Measurements from ENCODE around the gene CDC73. TPM values are rescaled to one million over a fixed set of nuclear protein-coding genes. Genes with fewer than 3 reads are reported as not detected.
"Not testable (repeated sequence)": the region's sequence is repeated elsewhere in the genome, so short reads cannot be mapped to it uniquely, and the experiment has no call there.

The CDC73 gene
- total RNA-seq, 1 donor from 2014 or later = 47.0 TPM

DNA sequence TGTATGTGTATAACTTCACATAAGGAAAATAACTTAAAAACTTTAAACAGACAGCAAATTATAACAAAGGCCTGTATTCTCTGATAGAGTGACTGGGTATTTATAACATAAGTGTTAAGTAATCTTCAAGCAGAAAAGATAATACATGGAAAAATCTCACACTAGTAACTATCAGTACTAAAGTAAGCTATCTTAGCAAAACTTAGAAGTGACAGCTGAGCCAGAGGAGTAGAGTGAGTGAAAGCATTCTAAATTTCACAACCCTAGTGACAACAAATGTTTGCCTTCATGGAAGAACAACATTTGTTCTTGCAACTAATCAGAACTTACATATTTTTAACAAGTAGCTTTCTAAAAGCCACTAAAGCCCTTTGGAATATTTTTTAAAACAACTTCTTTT is 139.1 kb downstream of the CDC73 start:
- no peak overlapping the region for H3K4me3 Mint-ChIP-seq (ENCODE audit: low read depth)
- no peak for DNase-seq (ENCODE audit: low spot score)
- no peaks in the 10 kb centered on the region for H3K9me3 Mint-ChIP-seq
- peaks cover 10% of the 10 kb centered on the region for H3K4me1 Mint-ChIP-seq (ENCODE audit: low read depth)
- peaks cover 18% of the 10 kb centered on the region for H3K36me3 Mint-ChIP-seq (ENCODE audit: low read depth)
- intact Hi-C loops (cut with micrococcal nuclease) = no loop called here
- no peak overlapping the region for H3K27ac Mint-ChIP-seq
- no peaks in the 10 kb centered on the region for H3K27me3 Mint-ChIP-seq (ENCODE audit: low read depth)

DNA sequence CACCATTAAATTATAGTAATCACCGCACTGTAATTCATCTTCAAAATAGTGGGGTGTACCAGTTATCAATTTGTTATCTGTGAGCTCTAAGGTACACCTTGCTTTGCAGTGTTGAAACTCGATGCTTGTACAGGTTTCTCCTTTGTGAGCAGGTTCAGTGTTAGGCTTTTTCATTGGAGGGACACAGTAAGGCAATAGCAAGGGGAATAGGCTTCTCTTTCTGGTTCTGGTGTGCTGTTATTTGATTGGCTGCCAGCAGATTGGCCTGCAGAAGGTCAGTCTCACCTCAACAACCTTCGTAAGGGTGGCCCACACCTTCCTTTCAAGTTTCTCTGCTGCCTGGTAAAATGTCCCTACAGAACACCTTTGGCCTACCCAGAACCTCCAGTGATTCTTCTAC is 140.8 kb downstream of the CDC73 start:
- intact Hi-C loops (cut with micrococcal nuclease) = no loop called here
- Mint-ChIP-seq H3K4me3 (ENCODE audit: low read depth) (no peak overlapping the region), H3K27me3 (ENCODE audit: low read depth) (no peaks in the 10 kb centered on the region), H3K27ac (no peak overlapping the region), H3K4me1 (ENCODE audit: low read depth) (peaks cover 5% of the 10 kb centered on the region), H3K36me3 (ENCODE audit: low read depth) (peaks cover 16% of the 10 kb centered on the region), H3K9me3 (no peaks in the 10 kb centered on the region)
- DNase-seq (ENCODE audit: low spot score) = no peak

- H3K36me3 Mint-ChIP-seq (ENCODE audit: low read depth) = peaks cover 16% of the 10 kb centered on the region
- no peak overlapping the region for H3K4me3 Mint-ChIP-seq (ENCODE audit: low read depth)
- peaks cover 3% of the 10 kb centered on the region for H3K4me1 Mint-ChIP-seq (ENCODE audit: low read depth)
- H3K27ac Mint-ChIP-seq = no peak overlapping the region
- no peak for DNase-seq (ENCODE audit: low spot score)
- intact Hi-C loops (cut with micrococcal nuclease) = no loop called here
- H3K9me3 Mint-ChIP-seq = no peaks in the 10 kb centered on the region
- H3K27me3 Mint-ChIP-seq (ENCODE audit: low read depth) = no peaks in the 10 kb centered on the region
Observed at GRCh38 chr1:193264313-193265065, 142.7 kb downstream of the CDC73 start.

DNA sequence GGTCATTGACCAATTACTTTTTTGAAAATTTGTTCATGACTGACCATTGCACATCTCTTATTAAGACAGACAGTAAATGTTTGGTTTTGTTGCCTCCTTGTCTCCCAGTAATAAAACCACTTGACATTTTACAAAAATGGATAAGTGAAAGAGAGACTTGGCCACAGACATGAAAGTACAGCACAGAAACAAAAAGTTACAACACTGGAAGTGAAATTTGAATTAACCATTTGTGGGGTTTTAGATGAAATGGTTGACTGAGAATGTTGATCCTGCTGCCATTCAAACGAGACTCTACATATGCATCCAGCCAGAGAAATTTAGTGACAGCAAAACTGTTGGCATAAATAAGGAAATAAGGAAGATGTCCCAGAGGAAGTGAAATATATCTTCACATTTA is 143.9 kb downstream of the CDC73 start:
- DNase-seq (ENCODE audit: low spot score) = no peak
- intact Hi-C loops (cut with micrococcal nuclease) = no loop called here

DNA sequence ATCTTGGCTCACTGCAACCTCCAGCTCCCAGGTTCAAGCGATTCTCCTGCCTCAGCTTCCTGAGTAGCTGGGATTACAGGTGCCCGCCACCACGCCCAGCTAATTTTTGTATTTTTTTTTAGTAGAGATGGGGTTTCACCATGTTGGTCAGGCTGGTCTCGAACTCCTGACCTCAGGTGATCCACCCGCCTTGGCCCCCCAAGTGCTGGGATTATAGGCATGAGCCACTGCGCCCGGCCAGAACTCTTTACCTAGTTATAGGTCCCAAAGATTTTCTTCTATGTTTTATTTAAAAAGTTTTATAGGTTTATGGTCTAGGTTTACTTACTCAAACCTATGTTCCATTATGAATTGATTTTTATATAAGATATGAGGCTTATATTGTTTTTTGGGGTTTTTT is 145.0 kb downstream of the CDC73 start:
- H3K9me3 Mint-ChIP-seq; intact Hi-C loops (cut with micrococcal nuclease); H3K27me3 Mint-ChIP-seq (ENCODE audit: low read depth); H3K4me3 Mint-ChIP-seq (ENCODE audit: low read depth); H3K27ac Mint-ChIP-seq; H3K4me1 Mint-ChIP-seq (ENCODE audit: low read depth); DNase-seq (ENCODE audit: low spot score): not testable (repeated sequence)
- H3K36me3 Mint-ChIP-seq (ENCODE audit: low read depth) = peaks cover 16% of the 10 kb centered on the region

More for the DNA sequence above, 143.9 kb downstream of the CDC73 start:
- no peak overlapping the region for H3K4me3 Mint-ChIP-seq (ENCODE audit: low read depth)
- H3K9me3 Mint-ChIP-seq = no peaks in the 10 kb centered on the region
- H3K4me1 Mint-ChIP-seq (ENCODE audit: low read depth) = peaks cover 3% of the 10 kb centered on the region
- H3K27me3 Mint-ChIP-seq (ENCODE audit: low read depth) = no peaks in the 10 kb centered on the region
- H3K36me3 Mint-ChIP-seq (ENCODE audit: low read depth) = peaks cover 16% of the 10 kb centered on the region
- H3K27ac Mint-ChIP-seq = no peak overlapping the region

DNA sequence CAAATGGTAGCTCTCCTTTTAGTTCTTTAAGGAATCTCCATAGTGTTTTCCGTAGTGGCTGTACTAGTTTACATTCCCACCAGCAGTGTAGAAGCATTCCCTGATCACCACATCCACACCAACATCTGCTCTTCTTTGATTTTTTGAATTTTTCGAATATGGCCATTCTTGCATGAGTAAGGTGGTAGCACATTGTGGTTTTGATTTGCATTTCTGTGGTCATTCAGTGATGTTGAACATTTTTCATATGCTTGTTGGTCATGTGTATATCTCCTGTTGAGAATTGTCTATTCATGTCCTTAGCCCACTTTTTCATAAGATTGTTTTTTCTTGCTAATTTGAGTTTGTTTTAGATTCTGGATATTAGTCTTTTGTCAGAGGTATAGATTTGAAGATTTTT is 149.2 kb downstream of the CDC73 start:
- H3K9me3 Mint-ChIP-seq = peaks cover 15% of the 10 kb centered on the region
- no peak overlapping the region for H3K4me3 Mint-ChIP-seq (ENCODE audit: low read depth)
- intact Hi-C loops (cut with micrococcal nuclease) = no loop called here
- H3K27me3 Mint-ChIP-seq (ENCODE audit: low read depth) = no peaks in the 10 kb centered on the region
- peaks cover 22% of the 10 kb centered on the region for H3K36me3 Mint-ChIP-seq (ENCODE audit: low read depth)
- no peak for DNase-seq (ENCODE audit: low spot score)
- no peak overlapping the region for H3K27ac Mint-ChIP-seq
- peaks cover 9% of the 10 kb centered on the region for H3K4me1 Mint-ChIP-seq (ENCODE audit: low read depth)

- Mint-ChIP-seq H3K27ac (no peak overlapping the region), H3K4me3 (ENCODE audit: low read depth) (no peak overlapping the region), H3K27me3 (ENCODE audit: low read depth) (no peaks in the 10 kb centered on the region), H3K4me1 (ENCODE audit: low read depth) (peaks cover 9% of the 10 kb centered on the region), H3K9me3 (peaks cover 15% of the 10 kb centered on the region), H3K36me3 (ENCODE audit: low read depth) (peaks cover 20% of the 10 kb centered on the region)
- DNase-seq (ENCODE audit: low spot score) = no peak
- intact Hi-C loops (cut with micrococcal nuclease) = no loop called here
Observed at GRCh38 chr1:193275773-193276172, 153.9 kb downstream of the CDC73 start.

- Mint-ChIP-seq H3K27me3 (ENCODE audit: low read depth) (no peaks in the 10 kb centered on the region), H3K9me3 (no peaks in the 10 kb centered on the region), H3K36me3 (ENCODE audit: low read depth) (peaks cover 8% of the 10 kb centered on the region), H3K27ac (no peak overlapping the region), H3K4me1 (ENCODE audit: low read depth) (no peaks in the 10 kb centered on the region), H3K4me3 (ENCODE audit: low read depth) (no peak overlapping the region)
- DNase-seq (ENCODE audit: low spot score) = no peak
- intact Hi-C loops (cut with micrococcal nuclease) = no loop called here
Observed at GRCh38 chr1:193278968-193279367, 157.1 kb downstream of the CDC73 start.

- H3K27me3 Mint-ChIP-seq (ENCODE audit: low read depth) = no peaks in the 10 kb centered on the region
- H3K27ac Mint-ChIP-seq = no peak overlapping the region
- intact Hi-C loops (cut with micrococcal nuclease) = no loop called here
- peaks cover 1% of the 10 kb centered on the region for H3K4me1 Mint-ChIP-seq (ENCODE audit: low read depth)
- no peaks in the 10 kb centered on the region for H3K36me3 Mint-ChIP-seq (ENCODE audit: low read depth)
- H3K9me3 Mint-ChIP-seq = peaks cover 4% of the 10 kb centered on the region
- DNase-seq (ENCODE audit: low spot score) = no peak
- H3K4me3 Mint-ChIP-seq (ENCODE audit: low read depth) = no peak overlapping the region
Observed at GRCh38 chr1:193281894-193282293, 160.1 kb downstream of the CDC73 start.

DNA sequence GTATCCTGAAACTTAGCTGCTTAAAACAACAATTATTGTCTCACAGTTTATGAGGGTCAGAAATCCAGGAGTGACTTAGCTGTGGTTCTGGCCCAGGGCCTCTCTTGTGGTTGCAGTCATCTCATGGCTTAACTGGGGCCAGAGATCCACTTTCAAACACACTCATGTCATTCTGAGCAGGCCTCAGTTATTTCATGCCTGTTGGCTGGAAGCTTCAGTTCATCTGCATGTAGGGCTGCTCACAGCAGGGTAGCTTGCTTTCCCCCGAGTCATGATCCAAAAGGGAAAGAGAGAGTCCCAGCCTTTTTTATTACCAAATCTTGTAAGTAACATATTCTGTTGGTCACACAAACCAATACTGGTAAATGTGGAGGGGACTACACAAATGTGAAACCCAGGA is 161.2 kb downstream of the CDC73 start:
- H3K27ac Mint-ChIP-seq = no peak overlapping the region
- intact Hi-C loops (cut with micrococcal nuclease) = no loop called here
- H3K9me3 Mint-ChIP-seq = peaks cover 4% of the 10 kb centered on the region
- H3K4me3 Mint-ChIP-seq (ENCODE audit: low read depth) = no peak overlapping the region
- no peaks in the 10 kb centered on the region for H3K27me3 Mint-ChIP-seq (ENCODE audit: low read depth)
- DNase-seq (ENCODE audit: low spot score) = no peak
- no peaks in the 10 kb centered on the region for H3K36me3 Mint-ChIP-seq (ENCODE audit: low read depth)
- H3K4me1 Mint-ChIP-seq (ENCODE audit: low read depth) = peaks cover 1% of the 10 kb centered on the region

- no peak for DNase-seq (ENCODE audit: low spot score)
- Mint-ChIP-seq H3K27me3 (ENCODE audit: low read depth) (no peaks in the 10 kb centered on the region), H3K36me3 (ENCODE audit: low read depth) (no peaks in the 10 kb centered on the region), H3K4me1 (ENCODE audit: low read depth) (peaks cover 1% of the 10 kb centered on the region), H3K27ac (no peak overlapping the region), H3K9me3 (peaks cover 4% of the 10 kb centered on the region), H3K4me3 (ENCODE audit: low read depth) (no peak overlapping the region)
- intact Hi-C loops (cut with micrococcal nuclease) = no loop called here
Observed at GRCh38 chr1:193284219-193284618, 162.4 kb downstream of the CDC73 start.

- intact Hi-C loops (cut with micrococcal nuclease) = no loop called here
- peaks cover 1% of the 10 kb centered on the region for H3K4me1 Mint-ChIP-seq (ENCODE audit: low read depth)
- H3K4me3 Mint-ChIP-seq (ENCODE audit: low read depth) = no peak overlapping the region
- H3K36me3 Mint-ChIP-seq (ENCODE audit: low read depth) = no peaks in the 10 kb centered on the region
- DNase-seq (ENCODE audit: low spot score) = no peak
- H3K27ac Mint-ChIP-seq = no peak overlapping the region
- peaks cover 2% of the 10 kb centered on the region for H3K27me3 Mint-ChIP-seq (ENCODE audit: low read depth)
- peaks cover 4% of the 10 kb centered on the region for H3K9me3 Mint-ChIP-seq
Observed at GRCh38 chr1:193285641-193286040, 163.8 kb downstream of the CDC73 start.

GRCh38 chr1:193288548-193289080 is 166.8 kb downstream of the CDC73 start:
- H3K4me1 Mint-ChIP-seq (ENCODE audit: low read depth); intact Hi-C loops (cut with micrococcal nuclease); H3K27ac Mint-ChIP-seq; H3K36me3 Mint-ChIP-seq (ENCODE audit: low read depth); DNase-seq (ENCODE audit: low spot score); H3K4me3 Mint-ChIP-seq (ENCODE audit: low read depth); H3K9me3 Mint-ChIP-seq; H3K27me3 Mint-ChIP-seq (ENCODE audit: low read depth): not testable (repeated sequence)

All from activated T-helper 2 cell treated with anti-CD3 and anti-CD28 coated beads, Interferon-gamma antibody, Interleukin-2, Interleukin-4, amounts not matched to agents 10 μg/mL and 5 μg/mL and 100 μg/mL, durations not matched to agents 14 hours and 24 hours and 36 hours (primary cell).